GM23338 (cell line): ENCODE data around the gene CLDN7. TPM values are rescaled to one million over a fixed set of nuclear protein-coding genes. Genes with fewer than 3 reads are reported as not detected.

Experiments used
- ATAC-seq: fragments of 200-7000 bp; cut with Tn5 transposase; 3 replicates; pipeline ENCODE4 v1.9.1; 2020
- DNase-seq: peaks from one replicate; pipeline ENCODE4 v3.0.0-alpha.2; 2015; ENCODE audit warnings: low spot score
- H2AFZ ChIP-seq: fragments of 200-600 bp; sonication (generic); 2 replicates; pipeline ENCODE4 v1.8.0; 2016; ENCODE audit warnings: antibody characterized with exemption, mild to moderate bottlenecking, moderate library complexity
- H3F3A ChIP-seq: fragments of 200-600 bp; sonication (generic); replicated peaks from 2 replicates; pipeline ENCODE4 v1.8.0; 2017; ENCODE audit warnings: antibody characterized with exemption, mixed run types, low read depth
- H3K27ac ChIP-seq: fragments of 200-600 bp; sonication (generic); 2 replicates; pipeline ENCODE4 v1.6.1; 2016; ENCODE audit warnings: low read depth
- H3K27me3 ChIP-seq: fragments of 200-600 bp; sonication (generic); 2 replicates; pipeline ENCODE4 v1.8.0; 2016; ENCODE audit warnings: mild to moderate bottlenecking, mixed run types, moderate library complexity; ENCODE audit not compliant: insufficient read depth
- H3K36me3 ChIP-seq: fragments of 200-600 bp; sonication (generic); 2 replicates; pipeline ENCODE4 v1.8.0; 2016; ENCODE audit warnings: mild to moderate bottlenecking; ENCODE audit not compliant: insufficient read depth
- H3K4me1 ChIP-seq: fragments of 200-600 bp; sonication (generic); 2 replicates; pipeline ENCODE4 v1.8.0; 2016; ENCODE audit warnings: mild to moderate bottlenecking, moderate library complexity; ENCODE audit not compliant: insufficient read depth
- H3K4me2 ChIP-seq: fragments of 200-600 bp; sonication (generic); 2 replicates; pipeline ENCODE4 v1.7.1; 2017; ENCODE audit warnings: mixed run types
- H3K4me3 ChIP-seq: fragments of 200-600 bp; sonication (generic); 2 replicates; pipeline ENCODE4 v1.6.1; 2016; ENCODE audit warnings: mixed run types
- H3K79me2 ChIP-seq: fragments of 200-600 bp; sonication (generic); replicated peaks from 2 replicates; pipeline ENCODE4 v1.8.0; 2017; ENCODE audit warnings: mild to moderate bottlenecking; ENCODE audit not compliant: insufficient read depth
- H3K9me2 ChIP-seq: fragments of 200-600 bp; sonication (generic); 2 replicates; pipeline ENCODE4 v1.8.0; 2017; ENCODE audit not compliant: insufficient read depth
- H4K20me1 ChIP-seq: fragments of 200-600 bp; sonication (generic); replicated peaks from 2 replicates; pipeline ENCODE4 v1.8.0; 2017; ENCODE audit warnings: mild to moderate bottlenecking; ENCODE audit not compliant: insufficient read depth
- H3K27ac Mint-ChIP-seq: 2 replicates; pipeline ENCODE4 v1.8.0; 2020; ENCODE audit warnings: inconsistent platforms, mild to moderate bottlenecking, moderate library complexity, mixed read lengths
- H3K27me3 Mint-ChIP-seq: 3 replicates; pipeline ENCODE4 v1.8.0; 2022; ENCODE audit warnings: low read depth, mild to moderate bottlenecking, moderate library complexity, mixed read lengths, inconsistent platforms; ENCODE audit not compliant: insufficient read depth, poor library complexity
- H3K36me3 Mint-ChIP-seq: 3 replicates; pipeline ENCODE4 v1.8.0; 2021; ENCODE audit warnings: low read depth, mild to moderate bottlenecking, inconsistent platforms, moderate library complexity, mixed read lengths
- H3K4me1 Mint-ChIP-seq: 3 replicates; pipeline ENCODE4 v1.8.0; 2020; ENCODE audit warnings: mild to moderate bottlenecking, inconsistent platforms, mixed read lengths
- H3K4me3 Mint-ChIP-seq: 3 replicates; pipeline ENCODE4 v1.8.0; 2021; ENCODE audit warnings: moderate library complexity, mild to moderate bottlenecking, inconsistent platforms, mixed read lengths
- H3K9me3 Mint-ChIP-seq: 3 replicates; pipeline ENCODE4 v1.8.0; 2020; ENCODE audit warnings: moderate library complexity, mild to moderate bottlenecking, inconsistent platforms, mixed read lengths
- CREB1 ChIP-seq: fragments of 250-450 bp; sonication (Bioruptor Pico); IDR thresholded peaks from 2 replicates; pipeline ENCODE4 v1.5.0; 2020; ENCODE audit warnings: low read depth, mild to moderate bottlenecking, moderate library complexity
- EZH2phosphoT487 ChIP-seq: fragments of 200-600 bp; sonication (generic); IDR thresholded peaks from one replicate; pipeline ENCODE4 v1.8.1; 2018; ENCODE audit warnings: antibody characterized with exemption; ENCODE audit not compliant: unreplicated experiment
- NANOG ChIP-seq: IDR thresholded peaks from 2 replicates; pipeline ENCODE4 v1.6.1; 2016; ENCODE audit warnings: antibody characterized with exemption, borderline replicate concordance
- POLR2AphosphoS5 ChIP-seq: IDR thresholded peaks from 2 replicates; pipeline ENCODE4 v1.6.1; 2016; ENCODE audit warnings: antibody characterized with exemption, low read depth
- STAT1 ChIP-seq: IDR thresholded peaks from one replicate; pipeline ENCODE4 v1.6.1; 2016; ENCODE audit warnings: antibody characterized with exemption; ENCODE audit not compliant: unreplicated experiment
- ZNF114 ChIP-seq: fragments of 250-450 bp; sonication (Bioruptor Pico); IDR thresholded peaks from 2 replicates; pipeline ENCODE4 v1.5.0; 2020; ENCODE audit warnings: mild to moderate bottlenecking, moderate library complexity
- ZNF462 ChIP-seq: fragments of 250-450 bp; sonication (Bioruptor Pico); IDR thresholded peaks from 2 replicates; pipeline ENCODE4 v1.5.0; 2020; ENCODE audit warnings: mild to moderate bottlenecking, moderate library complexity
- polyA plus RNA-seq: library from polyadenylated mRNA; unstranded; fragments of >200 nt; fragmentation: Nextera tagmentation; extraction: Ambion mirVana; gene quantifications from 2 replicates; pipeline ENCODE4 v1.2.1, GENCODE V29; 2016
- total RNA-seq: library from RNA; depleted of rRNA; stranded (reverse); fragments of >200 nt; shearing (Covaris generic); gene quantifications from 2 replicates; pipeline ENCODE4 v1.2.3, GENCODE V29; 2014
- TF ChIP-seq, protein P1 (sequence below): IDR thresholded peaks from one replicate; pipeline ENCODE4 v1.6.1; 2018; ENCODE audit warnings: antibody characterized with exemption; ENCODE audit not compliant: unreplicated experiment

Gene CLDN7
- total and polyA plus RNA-seq, 2 experiments from 2014 or later, result 50.7 to 111 TPM

DNA sequence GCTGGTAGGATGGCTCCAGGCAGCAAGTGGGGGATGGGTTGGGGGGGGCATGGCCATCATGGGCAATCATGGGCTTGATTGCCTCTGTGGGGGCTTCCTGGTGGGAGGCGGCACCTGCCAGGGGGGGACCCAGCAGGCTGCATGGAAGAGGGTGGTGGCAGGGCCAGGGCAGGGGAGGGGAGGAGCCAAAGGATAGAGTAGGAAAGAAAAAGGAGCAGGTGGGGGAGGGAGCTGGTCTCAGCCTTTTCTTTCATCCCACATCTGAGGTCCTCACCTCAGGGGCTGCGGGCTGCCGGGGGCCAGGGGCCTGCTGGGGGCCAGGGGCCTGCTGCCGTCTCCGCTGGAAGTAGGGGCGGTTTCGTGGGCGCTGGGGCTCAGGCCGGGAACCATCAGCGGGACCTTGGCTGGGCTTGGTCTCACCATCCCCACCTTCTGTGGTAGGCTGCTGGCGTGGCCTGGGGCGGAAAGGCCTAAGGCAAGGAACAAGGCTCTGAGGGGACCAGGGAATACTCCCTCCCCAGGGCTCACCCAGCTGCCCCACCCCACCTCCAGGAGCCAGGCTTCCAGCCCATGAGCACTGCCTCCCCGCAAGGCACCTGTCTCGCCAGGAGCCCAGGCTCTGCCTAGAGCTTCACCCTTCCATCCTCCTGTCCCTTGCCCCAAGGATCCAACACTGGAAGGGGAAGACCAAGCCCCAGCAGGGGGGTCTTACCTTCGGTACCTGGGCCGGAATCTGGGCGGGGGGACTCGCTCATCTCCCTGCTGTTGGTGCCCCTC, 27.2 kb upstream of the CLDN7 start:
- no peaks in the 10 kb centered on the region for H3K79me2 ChIP-seq
- 0 out of 2 replicates have a peak, but pooled peaks cover 9% of the 10 kb centered on the region for H3F3A ChIP-seq
- no peak overlapping the region for H3K27ac ChIP-seq
- ATAC-seq, result peak; percentile 16
- DNase-seq, result no peak
- peaks cover 7% of the 10 kb centered on the region; the same call in 1 of the 2 replicates for H4K20me1 ChIP-seq
- H3K9me3 Mint-ChIP-seq, result no peaks in the 10 kb centered on the region; the same call in 2 of the 3 replicates
- no peak overlapping the region for H3K27ac Mint-ChIP-seq
- no peaks in the 10 kb centered on the region for H3K27me3 ChIP-seq
- H3K27me3 Mint-ChIP-seq, result peaks cover 14% of the 10 kb centered on the region
- peaks cover 18% of the 10 kb centered on the region for H3K36me3 Mint-ChIP-seq
- TF ChIP-seq ZNF114 (CRISPR knock-in tag), result no peak
- peak; percentile 7; the same call in 1 of the 2 replicates for TF ChIP-seq POLR2AphosphoS5
- no peak for TF ChIP-seq ZNF462 (CRISPR knock-in tag)
- H3K4me2 ChIP-seq, result no peak overlapping the region
- peaks cover 7% of the 10 kb centered on the region for H3K4me1 ChIP-seq
- no peak overlapping the region for H3K4me3 ChIP-seq
- peaks cover 27% of the 10 kb centered on the region for H3K4me1 Mint-ChIP-seq
- no peak overlapping the region; the same call in 2 of the 3 replicates for H3K4me3 Mint-ChIP-seq
- no peaks in the 10 kb centered on the region for H3K9me2 ChIP-seq
- peaks cover 5% of the 10 kb centered on the region; the same call in 1 of the 2 replicates for H3K36me3 ChIP-seq
- H2AFZ ChIP-seq, result no peak overlapping the region

DNA sequence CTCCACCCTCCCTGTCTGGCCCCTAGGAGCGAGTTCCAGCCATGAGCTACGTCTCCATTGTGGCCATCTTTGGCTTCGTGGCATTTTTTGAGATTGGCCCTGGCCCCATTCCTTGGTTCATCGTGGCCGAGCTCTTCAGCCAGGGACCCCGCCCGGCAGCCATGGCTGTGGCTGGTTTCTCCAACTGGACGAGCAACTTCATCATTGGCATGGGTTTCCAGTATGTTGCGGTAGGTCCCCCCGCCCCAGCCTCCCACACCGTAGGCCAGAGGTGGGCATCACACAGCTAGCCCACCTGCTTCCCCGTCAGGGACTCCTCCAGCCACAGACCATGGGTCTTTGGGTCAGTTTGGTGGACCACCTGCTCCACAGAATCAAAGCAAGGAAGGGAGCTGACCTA, 23.4 kb upstream of the CLDN7 start:
- peaks cover 10% of the 10 kb centered on the region for H3K27me3 ChIP-seq
- peaks cover 4% of the 10 kb centered on the region; the same call in 1 of the 2 replicates for H3K4me1 ChIP-seq
- H3K9me2 ChIP-seq, result no peaks in the 10 kb centered on the region
- 0 out of 2 replicates have a peak, but pooled peaks cover 3% of the 10 kb centered on the region for H3F3A ChIP-seq
- Mint-ChIP-seq H3K9me3 (no peaks in the 10 kb centered on the region; the same call in 1 of the 3 replicates), H3K36me3 (peaks cover 18% of the 10 kb centered on the region), H3K4me1 (peaks cover 27% of the 10 kb centered on the region), H3K27me3 (peaks cover 20% of the 10 kb centered on the region), H3K27ac (no peak overlapping the region), H3K4me3 (no peak overlapping the region)
- H3K27ac ChIP-seq, result no peak overlapping the region
- H3K4me2 ChIP-seq, result no peak overlapping the region
- H3K4me3 ChIP-seq, result no peak overlapping the region
- H4K20me1 ChIP-seq, result peaks cover 3% of the 10 kb centered on the region; the same call in 1 of the 2 replicates
- DNase-seq (no peak), ATAC-seq (no peak)
- H2AFZ ChIP-seq, result no peak overlapping the region
- H3K79me2 ChIP-seq, result no peaks in the 10 kb centered on the region
- peaks cover 5% of the 10 kb centered on the region; the same call in 1 of the 2 replicates for H3K36me3 ChIP-seq
- TF ChIP-seq POLR2AphosphoS5 (no peak), NANOG (no peak), EZH2phosphoT487 (no peak), STAT1 (no peak), CREB1 (CRISPR knock-in tag) (no peak)
- TF ChIP-seq, protein P1, sequence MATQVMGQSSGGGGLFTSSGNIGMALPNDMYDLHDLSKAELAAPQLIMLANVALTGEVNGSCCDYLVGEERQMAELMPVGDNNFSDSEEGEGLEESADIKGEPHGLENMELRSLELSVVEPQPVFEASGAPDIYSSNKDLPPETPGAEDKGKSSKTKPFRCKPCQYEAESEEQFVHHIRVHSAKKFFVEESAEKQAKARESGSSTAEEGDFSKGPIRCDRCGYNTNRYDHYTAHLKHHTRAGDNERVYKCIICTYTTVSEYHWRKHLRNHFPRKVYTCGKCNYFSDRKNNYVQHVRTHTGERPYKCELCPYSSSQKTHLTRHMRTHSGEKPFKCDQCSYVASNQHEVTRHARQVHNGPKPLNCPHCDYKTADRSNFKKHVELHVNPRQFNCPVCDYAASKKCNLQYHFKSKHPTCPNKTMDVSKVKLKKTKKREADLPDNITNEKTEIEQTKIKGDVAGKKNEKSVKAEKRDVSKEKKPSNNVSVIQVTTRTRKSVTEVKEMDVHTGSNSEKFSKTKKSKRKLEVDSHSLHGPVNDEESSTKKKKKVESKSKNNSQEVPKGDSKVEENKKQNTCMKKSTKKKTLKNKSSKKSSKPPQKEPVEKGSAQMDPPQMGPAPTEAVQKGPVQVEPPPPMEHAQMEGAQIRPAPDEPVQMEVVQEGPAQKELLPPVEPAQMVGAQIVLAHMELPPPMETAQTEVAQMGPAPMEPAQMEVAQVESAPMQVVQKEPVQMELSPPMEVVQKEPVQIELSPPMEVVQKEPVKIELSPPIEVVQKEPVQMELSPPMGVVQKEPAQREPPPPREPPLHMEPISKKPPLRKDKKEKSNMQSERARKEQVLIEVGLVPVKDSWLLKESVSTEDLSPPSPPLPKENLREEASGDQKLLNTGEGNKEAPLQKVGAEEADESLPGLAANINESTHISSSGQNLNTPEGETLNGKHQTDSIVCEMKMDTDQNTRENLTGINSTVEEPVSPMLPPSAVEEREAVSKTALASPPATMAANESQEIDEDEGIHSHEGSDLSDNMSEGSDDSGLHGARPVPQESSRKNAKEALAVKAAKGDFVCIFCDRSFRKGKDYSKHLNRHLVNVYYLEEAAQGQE, result no peak
